Epithelial cell of proximal tubule (primary cell): ENCODE results near the gene DIRAS2. TPM values are rescaled to one million over a fixed set of nuclear protein-coding genes. Genes with fewer than 3 reads are reported as not detected.

ENCODE experiments used
- DNase-seq: peaks from one replicate; pipeline ENCODE4 v3.0.0-alpha.2; 2011; ENCODE audit warnings: low read depth
- H3K4me3 ChIP-seq: 2 replicates; pipeline ENCODE4 v1.5.1; 2011; ENCODE audit warnings: low read depth, mild to moderate bottlenecking, low read length
- CTCF ChIP-seq: conservative IDR thresholded peaks from 2 replicates; pipeline ENCODE4 v1.5.1; 2012; ENCODE audit warnings: low read depth, mild to moderate bottlenecking, low read length
- total RNA-seq: library from RNA; depleted of rRNA; stranded (reverse); fragments of >200 nt; gene quantifications from 2 replicates; pipeline ENCODE4 v1.2.3, GENCODE V29; 2015

DIRAS2 gene
- total RNA-seq, 1 donor from 2014 or later, result 4.8 TPM

- no peak for DNase-seq
- H3K4me3 ChIP-seq, result no peak overlapping the region
- no peak for TF ChIP-seq CTCF
Observed at GRCh38 chr9:90616806-90617205, 25.8 kb downstream of the DIRAS2 start.

GRCh38 chr9:90613502-90613901 is 29.1 kb downstream of the DIRAS2 start:
- H3K4me3 ChIP-seq, result no peak overlapping the region
- no peak for DNase-seq
- no peak for TF ChIP-seq CTCF

- no peak for DNase-seq
- TF ChIP-seq CTCF, result no peak
- no peak overlapping the region for H3K4me3 ChIP-seq
Observed at GRCh38 chr9:90612957-90613356, 29.7 kb downstream of the DIRAS2 start.

- no peak for TF ChIP-seq CTCF
- DNase-seq, result no peak
- H3K4me3 ChIP-seq, result no peak overlapping the region
Observed at GRCh38 chr9:90611568-90611967, 31.1 kb downstream of the DIRAS2 start.

- no peak for TF ChIP-seq CTCF
- no peak for DNase-seq
- H3K4me3 ChIP-seq, result no peak overlapping the region
Observed at GRCh38 chr9:90611121-90611520, 31.5 kb downstream of the DIRAS2 start.

- H3K4me3 ChIP-seq, result no peak overlapping the region
- no peak for TF ChIP-seq CTCF
- DNase-seq, result no peak
Observed at GRCh38 chr9:90607701-90608516, 34.7 kb downstream of the DIRAS2 start.

GRCh38 chr9:90600029-90600428 is 42.6 kb downstream of the DIRAS2 start:
- H3K4me3 ChIP-seq, result no peak overlapping the region
- no peak for DNase-seq
- peak; percentile 5 for TF ChIP-seq CTCF
